ENCODE results near the gene MLST8. TPM values are rescaled to one million over a fixed set of nuclear protein-coding genes. Genes with fewer than 3 reads are reported as not detected.

Gene MLST8
- total and polyA plus RNA-seq, 2 donors (not counting 1 experiment from before 2014, with no cell fraction given), result 36.1 to 112 TPM

- Histone ChIP-seq H3K4me3 (ENCODE audit: control extremely low read depth in 1 of 5, extremely low read depth in 1 of 5, insufficient read depth in 1 of 5, low read depth in 2 of 5, low read length in 4 of 5) (no peak overlapping the region), H3K27ac (ENCODE audit: low read length in 2 of 2) (no peak overlapping the region), H3K27me3 (replicated peaks in 1 of 4; ENCODE audit: control extremely low read depth in 1 of 4, control insufficient read depth in 3 of 4, insufficient read depth in 4 of 4, low read length in 3 of 4) (no peaks in the 10 kb centered on the region), H3K79me2 (ENCODE audit: control insufficient read depth, insufficient read depth, low read length) (peaks cover 22% of the 10 kb centered on the region), H2AFZ (ENCODE audit: insufficient read depth, low read depth, low read length, poor library complexity, severe bottlenecking) (no peak overlapping the region), H3K36me3 (replicated peaks in 1 of 2; ENCODE audit: control extremely low read depth in 1 of 2, control insufficient read depth in 1 of 2, extremely low read depth in 1 of 2, insufficient read depth in 2 of 2, low read length in 1 of 2) (peaks cover 0 to 32% of the 10 kb centered on the region in 2 experiments), H3K9ac (ENCODE audit: low read length) (no peak overlapping the region), H4K20me1 (ENCODE audit: control insufficient read depth, insufficient read depth, low read length, poor library complexity, severe bottlenecking) (no peaks in the 10 kb centered on the region), H3K4me1 (ENCODE audit: control insufficient read depth in 2 of 2, insufficient read depth in 2 of 2, low read length in 2 of 2) (peaks cover 12 to 22% of the 10 kb centered on the region in 2 donors), H3K4me2 (replicated peaks; ENCODE audit: low read depth, low read length, poor library complexity, severe bottlenecking) (peak overlapping the region; percentile 97), H3K9me3 (ENCODE audit: control extremely low read depth in 1 of 3, control insufficient read depth in 2 of 3, insufficient read depth in 1 of 3, low read length in 2 of 3) (no peaks in the 10 kb centered on the region)
- no peak for TF ChIP-seq CTCF (IDR thresholded peaks at IDR 0.05)
- TF ChIP-seq EZH2 (IDR thresholded peaks at IDR 0.05; ENCODE audit: borderline replicate concordance, insufficient read depth, low read depth, low read length, poor library complexity, severe bottlenecking), result no peak
- H3K27ac Mint-ChIP-seq, result peak overlapping the region; percentile 94
- peaks cover 21% of the 10 kb centered on the region for H3K4me1 Mint-ChIP-seq
- peak overlapping the region; percentile 87 for H3K4me3 Mint-ChIP-seq
- no peak for DNase-seq
- H3K9me3 Mint-ChIP-seq (ENCODE audit: insufficient read depth), result no peaks in the 10 kb centered on the region
- ChIA-PET POLR2A (interaction anchor here (0.9 to 2.2 kb wide), 2 partner anchors 8 to 52 kb away, joined by 4 to 16 read pairs; partner anchors contain the start of genes PGP and TRAF7), CTCF (interaction anchor here (1.3 kb wide), 2 partner anchors 9 to 12 kb away, joined by 3 to 4 read pairs; no protein-coding TSS in a partner anchor)
- WGBS (ENCODE audit: insufficient coverage), result 96% methylated on average over 20 of the region's 23 CpGs
- no peaks in the 10 kb centered on the region for H3K27me3 Mint-ChIP-seq
- intact Hi-C loops (cut with micrococcal nuclease), result no loop called here
- ATAC-seq (ENCODE audit: low read depth), result no peak
Measured at GRCh38 chr16:2206780-2207433, 1.7 kb downstream of the MLST8 start.

GRCh38 chr16:2207872-2208271 lies 2.6 kb downstream of the MLST8 start:
- intact Hi-C loops (cut with micrococcal nuclease), result no loop called here
- CTCF ChIA-PET, result interaction anchor here (0.5 to 1.3 kb wide), 2 partner anchors 13 to 303 kb away, joined by 3 to 4 read pairs; no protein-coding TSS in a partner anchor
- peaks cover 22% of the 10 kb centered on the region for H3K79me2 ChIP-seq (ENCODE audit: control insufficient read depth, insufficient read depth, low read length)
- 98% methylated on average over 9 of the region's 9 CpGs for WGBS (ENCODE audit: insufficient coverage)
- ATAC-seq (ENCODE audit: low read depth) (no peak), DNase-seq (no peak)
- Mint-ChIP-seq H3K9me3 (ENCODE audit: insufficient read depth) (no peaks in the 10 kb centered on the region), H3K27me3 (no peaks in the 10 kb centered on the region), H3K4me3 (peak overlapping the region; percentile 32), H3K4me1 (peaks cover 27% of the 10 kb centered on the region), H3K27ac (peak overlapping the region; percentile 27)
- H2AFZ ChIP-seq (ENCODE audit: insufficient read depth, low read depth, low read length, poor library complexity, severe bottlenecking), result no peak overlapping the region
- no peak overlapping the region for H3K9ac ChIP-seq (ENCODE audit: low read length)
- H3K4me3 ChIP-seq (ENCODE audit: control extremely low read depth in 1 of 5, extremely low read depth in 1 of 5, insufficient read depth in 1 of 5, low read depth in 2 of 5, low read length in 4 of 5), result no peak overlapping the region
- H3K27ac ChIP-seq (ENCODE audit: low read length in 2 of 2), result no peak overlapping the region
- no peaks in the 10 kb centered on the region for H3K27me3 ChIP-seq (replicated peaks in 1 of 4; ENCODE audit: control extremely low read depth in 1 of 4, control insufficient read depth in 3 of 4, insufficient read depth in 4 of 4, low read length in 3 of 4)
- H4K20me1 ChIP-seq (ENCODE audit: control insufficient read depth, insufficient read depth, low read length, poor library complexity, severe bottlenecking), result peaks cover 6% of the 10 kb centered on the region
- POLR2A ChIA-PET, result interaction anchor here (0.6 kb wide), 1 partner anchor 12 kb away, joined by 6 read pairs; no protein-coding TSS in a partner anchor
- TF ChIP-seq EZH2 (IDR thresholded peaks at IDR 0.05; ENCODE audit: borderline replicate concordance, insufficient read depth, low read depth, low read length, poor library complexity, severe bottlenecking), result no peak
- TF ChIP-seq CTCF (IDR thresholded peaks at IDR 0.05), result no peak
- H3K4me1 ChIP-seq (ENCODE audit: control insufficient read depth in 2 of 2, insufficient read depth in 2 of 2, low read length in 2 of 2), result peaks cover 12 to 23% of the 10 kb centered on the region in 2 donors
- no peak overlapping the region for H3K4me2 ChIP-seq (replicated peaks; ENCODE audit: low read depth, low read length, poor library complexity, severe bottlenecking)
- no peaks in the 10 kb centered on the region for H3K9me3 ChIP-seq (ENCODE audit: control extremely low read depth in 1 of 3, control insufficient read depth in 2 of 3, insufficient read depth in 1 of 3, low read length in 2 of 3)
- H3K36me3 ChIP-seq (replicated peaks in 1 of 2; ENCODE audit: control extremely low read depth in 1 of 2, control insufficient read depth in 1 of 2, extremely low read depth in 1 of 2, insufficient read depth in 2 of 2, low read length in 1 of 2), result peaks cover 0 to 37% of the 10 kb centered on the region in 2 experiments

Measured in B cell (primary cell).